ENCODE measurements around the gene CA4.
"Not testable (repeated sequence)": the region's sequence is repeated elsewhere in the genome, so short reads cannot be mapped to it uniquely, and the experiment has no call there.

The CA4 gene

GRCh38 chr17:60170835-60171752 is 21.3 kb downstream of the CA4 start:
- FAIRE-seq = no peak
- DNase-seq (ENCODE audit: insufficient read length, low spot score) = no peak

GRCh38 chr17:60171753-60172079 is 21.9 kb downstream of the CA4 start:
- FAIRE-seq = no peak
- DNase-seq (ENCODE audit: insufficient read length, low spot score) = no peak

- DNase-seq (ENCODE audit: insufficient read length, low spot score) (no peak), FAIRE-seq (no peak)
These were observed 23.6 kb downstream of the CA4 start for GRCh38 chr17:60173304-60173819.

GRCh38 chr17:60174035-60174434 is 24.3 kb downstream of the CA4 start:
- DNase-seq (ENCODE audit: insufficient read length, low spot score) (no peak), FAIRE-seq (no peak)

GRCh38 chr17:60174767-60175166 is 25.0 kb downstream of the CA4 start:
- FAIRE-seq; DNase-seq (ENCODE audit: insufficient read length, low spot score): not testable (repeated sequence)

- not testable (repeated sequence) for FAIRE-seq; DNase-seq (ENCODE audit: insufficient read length, low spot score)
These were observed 27.0 kb downstream of the CA4 start for GRCh38 chr17:60176763-60177162.

GRCh38 chr17:60178180-60178579 is 28.4 kb downstream of the CA4 start:
- not testable (repeated sequence) for FAIRE-seq; DNase-seq (ENCODE audit: insufficient read length, low spot score)

- not testable (repeated sequence) for FAIRE-seq
These were observed 30.6 kb downstream of the CA4 start for GRCh38 chr17:60180380-60180779.

GRCh38 chr17:60186372-60186771 is 36.6 kb downstream of the CA4 start:
- not testable (repeated sequence) for DNase-seq (ENCODE audit: insufficient read length, low spot score); FAIRE-seq

More at GRCh38 chr17:60180380-60180779, 30.6 kb downstream of the CA4 start:
- DNase-seq (ENCODE audit: insufficient read length, low spot score) = not testable (repeated sequence)

GRCh38 chr17:60186846-60187745 is 37.3 kb downstream of the CA4 start:
- FAIRE-seq; DNase-seq (ENCODE audit: insufficient read length, low spot score): not testable (repeated sequence)

- DNase-seq (ENCODE audit: insufficient read length, low spot score) (no peak), FAIRE-seq (no peak)
These were observed 39.0 kb downstream of the CA4 start for GRCh38 chr17:60188759-60189158.

GRCh38 chr17:60190032-60190431 is 40.3 kb downstream of the CA4 start:
- DNase-seq (ENCODE audit: insufficient read length, low spot score); FAIRE-seq: not testable (repeated sequence)

GRCh38 chr17:60193032-60193431 is 43.3 kb downstream of the CA4 start:
- FAIRE-seq; DNase-seq (ENCODE audit: insufficient read length, low spot score): not testable (repeated sequence)

GRCh38 chr17:60193482-60193881 is 43.7 kb downstream of the CA4 start:
- FAIRE-seq (no peak), DNase-seq (ENCODE audit: insufficient read length, low spot score) (no peak)

GRCh38 chr17:60194141-60194540 is 44.4 kb downstream of the CA4 start:
- not testable (repeated sequence) for FAIRE-seq

GRCh38 chr17:60198630-60199029 is 48.9 kb downstream of the CA4 start:
- FAIRE-seq; DNase-seq (ENCODE audit: insufficient read length, low spot score): not testable (repeated sequence)

More at GRCh38 chr17:60194141-60194540, 44.4 kb downstream of the CA4 start:
- DNase-seq (ENCODE audit: insufficient read length, low spot score) = not testable (repeated sequence)

GRCh38 chr17:60205782-60206181 is 56.0 kb downstream of the CA4 start:
- DNase-seq (ENCODE audit: insufficient read length, low spot score); FAIRE-seq: not testable (repeated sequence)

GRCh38 chr17:60208302-60208701 is 58.5 kb downstream of the CA4 start:
- not testable (repeated sequence) for FAIRE-seq

More at GRCh38 chr17:60208302-60208701, 58.5 kb downstream of the CA4 start:
- DNase-seq (ENCODE audit: insufficient read length, low spot score) = not testable (repeated sequence)
